Stimulated activated naive CD8-positive, alpha-beta T cell treated with anti-CD3 and anti-CD28 coated beads, Interleukin-15, amount 100 ng/mL, for 72 hours (primary cell): ENCODE data around the gene SMG7.

ENCODE experiments used
- ATAC-seq: fragments of 150-1000 bp; cut with Tn5 transposase; 2 replicates; pipeline ENCODE4 v1.10.0; 2021; ENCODE audit warnings: mild to moderate bottlenecking, moderate library complexity
- DNase-seq, 2 donors: peaks; one replicate each; pipeline ENCODE4 v3.0.0; 2021 to 2022
- H3K27ac Mint-ChIP-seq, 2 donors: one replicate each; pipeline ENCODE4 v1.8.0; 2022; ENCODE audit warnings: mild to moderate bottlenecking in 2 of 2, mixed read lengths in 2 of 2, moderate library complexity in 2 of 2
- H3K27me3 Mint-ChIP-seq: one replicate; pipeline ENCODE4 v1.8.0; 2022; ENCODE audit warnings: mixed read lengths
- H3K4me1 Mint-ChIP-seq: one replicate; pipeline ENCODE4 v1.8.0; 2022; ENCODE audit warnings: mild to moderate bottlenecking, mixed read lengths
- H3K4me3 Mint-ChIP-seq, 2 donors: one replicate each; pipeline ENCODE4 v1.8.0; 2022; ENCODE audit warnings: mild to moderate bottlenecking in 2 of 2, mixed read lengths in 2 of 2, moderate library complexity in 1 of 2
- H3K9me3 Mint-ChIP-seq, 2 donors: one replicate each; pipeline ENCODE4 v1.8.0; 2022; ENCODE audit warnings: mixed read lengths in 2 of 2

SMG7 gene

DNA sequence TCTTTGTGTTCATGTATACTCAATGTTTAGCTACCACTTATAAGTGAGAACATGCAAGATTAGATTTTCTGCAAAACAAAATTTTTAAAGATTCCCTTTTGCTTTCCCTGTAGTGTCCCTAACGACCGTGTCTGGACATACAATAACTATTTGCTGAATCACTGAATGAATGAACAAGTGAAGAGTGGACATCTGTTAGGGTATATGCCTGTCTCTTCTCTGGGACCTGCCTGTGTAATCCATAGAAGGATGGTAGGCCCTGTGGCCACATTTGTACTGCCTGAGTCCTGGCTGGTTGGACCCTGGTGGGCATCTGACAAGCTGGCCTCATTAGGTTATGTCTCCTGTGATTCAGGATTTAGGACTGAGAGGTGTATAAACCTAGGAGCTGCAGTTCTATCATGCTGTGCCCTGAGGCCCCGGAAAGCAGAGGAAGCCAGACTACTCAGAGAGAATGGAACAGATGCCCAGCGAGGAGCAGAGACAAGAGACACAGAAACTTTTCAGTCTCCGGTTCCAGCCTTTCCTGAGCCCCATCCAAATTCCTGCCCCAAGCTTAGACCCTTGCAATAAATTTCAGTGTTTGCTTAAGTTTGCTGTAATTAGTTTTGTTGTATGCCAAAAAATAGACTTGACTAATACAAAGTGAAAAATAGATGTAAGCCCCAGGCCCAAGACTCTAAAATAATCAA lies 125.5 kb downstream of the SMG7 start:
- DNase-seq (no peak), ATAC-seq (no peak)
- Mint-ChIP-seq H3K27me3 (peaks cover 8% of the 10 kb centered on the region), H3K4me3 (peak overlapping the region in 1 of 2 donors; percentile 3), H3K4me1 (peaks cover 17% of the 10 kb centered on the region), H3K9me3 (no peaks in the 10 kb centered on the region), H3K27ac (no peak overlapping the region)

DNA sequence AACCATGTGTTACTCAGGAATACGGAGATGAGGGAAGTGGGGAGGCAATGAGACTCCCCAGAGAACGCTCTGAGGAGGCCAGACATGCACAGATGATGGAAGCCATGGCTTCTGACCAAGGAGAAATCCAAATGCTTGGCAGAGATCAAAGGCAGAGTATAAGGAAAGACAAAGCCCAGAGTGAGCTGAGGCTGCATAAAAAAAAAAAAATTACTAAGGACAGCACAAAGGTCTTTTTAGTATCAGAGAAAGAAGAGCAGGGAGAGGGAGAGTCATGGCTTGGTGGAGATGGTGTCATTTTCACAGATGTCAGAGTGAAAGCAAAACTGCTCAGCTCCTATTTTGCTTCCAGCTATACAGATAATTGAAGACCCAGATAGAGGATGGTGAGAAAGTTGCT lies 126.1 kb downstream of the SMG7 start:
- Mint-ChIP-seq H3K9me3 (no peaks in the 10 kb centered on the region), H3K27ac (peak overlapping the region in 1 of 2 donors; percentile 29), H3K4me3 (peak overlapping the region in 1 of 2 donors; percentile 3), H3K4me1 (peaks cover 13% of the 10 kb centered on the region), H3K27me3 (peaks cover 8% of the 10 kb centered on the region)
- ATAC-seq, result peak; percentile 79
- DNase-seq, result no peak

DNA sequence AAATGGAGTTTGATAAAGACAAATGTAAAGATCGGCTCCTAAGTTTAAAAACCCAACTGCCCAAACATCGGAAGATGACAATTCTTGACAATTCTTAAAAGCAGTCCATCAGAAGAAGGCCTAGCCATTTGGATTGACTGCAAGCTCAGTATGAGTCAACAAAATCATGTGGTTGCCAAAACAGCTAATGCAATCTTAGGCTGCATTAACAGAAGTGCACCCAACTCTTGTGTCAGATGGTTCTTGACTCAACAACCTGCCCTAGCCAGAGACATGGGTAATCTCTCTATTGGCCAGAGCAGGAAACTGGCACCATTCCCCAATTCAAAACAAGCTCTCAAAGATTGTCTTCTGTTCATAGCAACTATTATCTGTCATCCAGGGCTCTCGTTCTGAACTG lies 127.8 kb downstream of the SMG7 start:
- no peak for DNase-seq
- H3K27me3 Mint-ChIP-seq, result peaks cover 22% of the 10 kb centered on the region
- H3K9me3 Mint-ChIP-seq, result no peaks in the 10 kb centered on the region
- peak; percentile 51 for ATAC-seq
- no peak overlapping the region for H3K4me3 Mint-ChIP-seq
- H3K27ac Mint-ChIP-seq, result no peak overlapping the region
- H3K4me1 Mint-ChIP-seq, result peaks cover 21% of the 10 kb centered on the region

DNA sequence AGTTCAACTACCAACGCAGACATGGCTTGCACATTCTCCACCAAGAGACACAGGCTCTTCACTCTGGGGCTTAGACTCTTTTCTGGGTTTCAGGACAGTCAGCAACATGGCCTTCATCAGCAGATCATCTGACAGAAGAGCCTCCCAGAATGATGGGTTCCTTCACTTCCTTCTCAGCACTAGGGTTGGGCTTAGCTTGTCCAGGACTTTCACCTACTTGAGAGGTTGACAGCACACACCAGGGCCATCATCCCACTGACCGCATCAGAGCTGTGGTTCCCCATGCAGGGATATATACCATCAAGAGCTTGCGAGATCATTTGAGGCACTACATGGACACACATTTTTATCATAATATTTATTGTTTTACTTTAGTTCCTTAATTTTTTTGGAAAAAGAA lies 128.3 kb downstream of the SMG7 start:
- peaks cover 24% of the 10 kb centered on the region for H3K27me3 Mint-ChIP-seq
- ATAC-seq, result no peak
- no peak for DNase-seq
- H3K27ac Mint-ChIP-seq, result no peak overlapping the region
- H3K9me3 Mint-ChIP-seq, result no peaks in the 10 kb centered on the region
- H3K4me1 Mint-ChIP-seq, result peaks cover 21% of the 10 kb centered on the region
- no peak overlapping the region for H3K4me3 Mint-ChIP-seq

DNA sequence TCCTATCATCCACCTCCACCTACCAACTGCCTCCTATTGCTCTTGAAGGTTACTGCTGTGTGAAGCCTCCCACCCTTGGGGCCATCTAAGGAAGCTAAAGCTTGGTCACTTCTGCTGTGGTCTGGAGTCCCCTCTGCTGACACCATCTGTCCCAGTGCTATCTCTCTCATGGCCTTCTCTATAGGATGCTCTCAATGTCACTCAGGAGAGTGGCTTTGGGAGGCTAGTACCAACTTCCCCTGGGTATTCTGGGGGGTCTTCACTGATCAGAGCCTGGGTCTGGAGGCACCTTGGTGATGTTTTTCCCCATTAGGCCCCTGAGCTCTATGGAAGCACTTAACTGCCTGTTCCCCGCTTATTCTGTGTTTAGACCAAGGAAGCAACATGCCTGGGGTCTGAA lies 130.2 kb downstream of the SMG7 start:
- Mint-ChIP-seq H3K27ac (no peak overlapping the region), H3K4me3 (no peak overlapping the region), H3K27me3 (peaks cover 24% of the 10 kb centered on the region), H3K4me1 (peaks cover 21% of the 10 kb centered on the region), H3K9me3 (no peaks in the 10 kb centered on the region)
- DNase-seq (no peak), ATAC-seq (no peak)
